ENCODE results near the gene CHST8. TPM values are rescaled to one million over a fixed set of nuclear protein-coding genes. Genes with fewer than 3 reads are reported as not detected.

Gene CHST8
- total RNA-seq, 2 donors from 2014 or later: 1.6 to 3.8 TPM

GRCh38 chr19:33788676-33789075 lies 166.9 kb downstream of the CHST8 start:
- no peak overlapping the region for H3K9ac ChIP-seq (ENCODE audit: extremely low read depth, low read length, poor library complexity, severe bottlenecking)
- no peaks in the 10 kb centered on the region for H3K4me1 ChIP-seq (ENCODE audit: control insufficient read depth, insufficient read depth, low read length)
- H3K9me3 ChIP-seq (ENCODE audit: control insufficient read depth, low read length): no peaks in the 10 kb centered on the region
- H3K36me3 ChIP-seq (ENCODE audit: control insufficient read depth, insufficient read depth, low read length): no peaks in the 10 kb centered on the region
- no peak overlapping the region for H3K4me3 Mint-ChIP-seq
- WGBS, 2 experiments (ENCODE audit: insufficient coverage in 1 of 2, insufficient read length in 1 of 2): 71 to 72% methylated on average over 3 to 4 of the region's 4 CpGs
- peaks cover 6% of the 10 kb centered on the region for H3K27me3 Mint-ChIP-seq (ENCODE audit: insufficient read depth)
- H3K27ac Mint-ChIP-seq: no peak overlapping the region
- no peak for TF ChIP-seq CTCF (conservative IDR thresholded peaks at IDR 0.05)
- H3K36me3 Mint-ChIP-seq (ENCODE audit: low read depth): no peaks in the 10 kb centered on the region
- no peak overlapping the region for H3K27ac ChIP-seq (ENCODE audit: low read depth, low read length)
- no peaks in the 10 kb centered on the region for H3K27me3 ChIP-seq (ENCODE audit: control insufficient read depth, insufficient read depth, low read length, poor library complexity, severe bottlenecking)
- no peaks in the 10 kb centered on the region for H3K9me3 Mint-ChIP-seq
- peaks cover 9% of the 10 kb centered on the region for H3K4me1 Mint-ChIP-seq
- H3K4me3 ChIP-seq (ENCODE audit: low read length): no peak overlapping the region
- no peak for DNase-seq

GRCh38 chr19:33789344-33789743 lies 167.6 kb downstream of the CHST8 start:
- no peak overlapping the region for H3K9ac ChIP-seq (ENCODE audit: extremely low read depth, low read length, poor library complexity, severe bottlenecking)
- no peak for TF ChIP-seq CTCF (conservative IDR thresholded peaks at IDR 0.05)
- no peaks in the 10 kb centered on the region for H3K27me3 ChIP-seq (ENCODE audit: control insufficient read depth, insufficient read depth, low read length, poor library complexity, severe bottlenecking)
- peaks cover 6% of the 10 kb centered on the region for H3K27me3 Mint-ChIP-seq (ENCODE audit: insufficient read depth)
- no peak overlapping the region for H3K4me3 Mint-ChIP-seq
- no peaks in the 10 kb centered on the region for H3K9me3 Mint-ChIP-seq
- no peaks in the 10 kb centered on the region for H3K36me3 ChIP-seq (ENCODE audit: control insufficient read depth, insufficient read depth, low read length)
- H3K4me3 ChIP-seq (ENCODE audit: low read length): no peak overlapping the region
- H3K9me3 ChIP-seq (ENCODE audit: control insufficient read depth, low read length): no peaks in the 10 kb centered on the region
- H3K27ac Mint-ChIP-seq: no peak overlapping the region
- DNase-seq: no peak
- WGBS, 2 experiments (ENCODE audit: insufficient coverage in 1 of 2, insufficient read length in 1 of 2): 86% methylated on average over 5 of the region's 5 CpGs; no CpG with 5 or more reads in 1 of the 2 experiments
- H3K27ac ChIP-seq (ENCODE audit: low read depth, low read length): no peak overlapping the region
- peaks cover 9% of the 10 kb centered on the region for H3K4me1 Mint-ChIP-seq
- no peaks in the 10 kb centered on the region for H3K36me3 Mint-ChIP-seq (ENCODE audit: low read depth)
- no peaks in the 10 kb centered on the region for H3K4me1 ChIP-seq (ENCODE audit: control insufficient read depth, insufficient read depth, low read length)

- DNase-seq: peak; percentile 69
- H3K27ac Mint-ChIP-seq: peak overlapping the region; percentile 72
- TF ChIP-seq CTCF (conservative IDR thresholded peaks at IDR 0.05): no peak
- peaks cover 9% of the 10 kb centered on the region for H3K4me1 ChIP-seq (ENCODE audit: control insufficient read depth, insufficient read depth, low read length)
- peaks cover 5% of the 10 kb centered on the region for H3K36me3 Mint-ChIP-seq (ENCODE audit: low read depth)
- H3K27me3 Mint-ChIP-seq (ENCODE audit: insufficient read depth): peaks cover 4% of the 10 kb centered on the region
- H3K9ac ChIP-seq (ENCODE audit: extremely low read depth, low read length, poor library complexity, severe bottlenecking): peak overlapping the region; percentile 59
- WGBS, 2 experiments (ENCODE audit: insufficient coverage in 1 of 2, insufficient read length in 1 of 2): 26 to 35% methylated on average over 10 to 32 of the region's 32 CpGs
- peak overlapping the region; percentile 85 for H3K4me3 ChIP-seq (ENCODE audit: low read length)
- no peaks in the 10 kb centered on the region for H3K9me3 ChIP-seq (ENCODE audit: control insufficient read depth, low read length)
- H3K4me3 Mint-ChIP-seq: peak overlapping the region; percentile 84
- H3K4me1 Mint-ChIP-seq: peaks cover 24% of the 10 kb centered on the region
- H3K9me3 Mint-ChIP-seq: no peaks in the 10 kb centered on the region
- H3K27ac ChIP-seq (ENCODE audit: low read depth, low read length): peak overlapping the region; percentile 98
- no peaks in the 10 kb centered on the region for H3K27me3 ChIP-seq (ENCODE audit: control insufficient read depth, insufficient read depth, low read length, poor library complexity, severe bottlenecking)
- H3K36me3 ChIP-seq (ENCODE audit: control insufficient read depth, insufficient read depth, low read length): peaks cover 8% of the 10 kb centered on the region
Measured at GRCh38 chr19:33794683-33795369, 173.1 kb downstream of the CHST8 start.

All from endodermal cell (in vitro differentiated cells).